ENCODE data around the gene ARL6IP4.

ARL6IP4 gene

DNA sequence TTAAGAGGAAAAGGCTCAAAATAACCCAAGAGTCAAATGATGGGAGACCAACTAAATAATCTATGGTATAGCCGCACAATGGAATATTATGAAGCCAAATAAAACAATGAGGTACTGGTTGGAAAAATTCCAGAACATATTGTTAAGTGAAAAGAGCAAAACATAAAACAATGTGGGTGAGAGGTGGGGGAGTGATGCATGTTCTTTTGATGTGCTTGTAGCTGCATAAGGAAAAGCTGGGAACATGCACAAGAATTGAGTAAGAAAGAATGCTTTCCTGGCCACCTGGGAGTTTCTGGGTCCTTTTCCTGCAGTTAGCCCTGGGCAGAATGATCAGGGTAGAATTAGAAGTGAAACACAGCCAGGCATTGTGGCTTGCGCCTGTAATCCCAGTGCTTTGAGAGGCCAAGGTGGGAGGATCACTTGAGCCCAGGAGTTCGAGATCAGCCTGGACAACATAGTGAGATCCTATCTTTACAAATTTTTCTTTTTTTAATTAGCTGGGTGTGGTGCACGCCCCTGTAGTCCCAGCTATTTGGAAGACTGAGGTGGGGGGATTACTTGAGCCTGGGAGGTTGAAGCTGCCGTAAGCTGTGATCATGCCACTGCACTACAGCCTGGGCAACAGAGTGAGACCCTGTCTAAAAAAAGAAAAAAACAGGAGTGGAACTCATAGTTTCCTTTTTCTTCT lies 22.1 kb upstream of the ARL6IP4 start:
- DNase-seq (ENCODE audit: insufficient read length, low spot score) (no peak), FAIRE-seq (no peak)

DNA sequence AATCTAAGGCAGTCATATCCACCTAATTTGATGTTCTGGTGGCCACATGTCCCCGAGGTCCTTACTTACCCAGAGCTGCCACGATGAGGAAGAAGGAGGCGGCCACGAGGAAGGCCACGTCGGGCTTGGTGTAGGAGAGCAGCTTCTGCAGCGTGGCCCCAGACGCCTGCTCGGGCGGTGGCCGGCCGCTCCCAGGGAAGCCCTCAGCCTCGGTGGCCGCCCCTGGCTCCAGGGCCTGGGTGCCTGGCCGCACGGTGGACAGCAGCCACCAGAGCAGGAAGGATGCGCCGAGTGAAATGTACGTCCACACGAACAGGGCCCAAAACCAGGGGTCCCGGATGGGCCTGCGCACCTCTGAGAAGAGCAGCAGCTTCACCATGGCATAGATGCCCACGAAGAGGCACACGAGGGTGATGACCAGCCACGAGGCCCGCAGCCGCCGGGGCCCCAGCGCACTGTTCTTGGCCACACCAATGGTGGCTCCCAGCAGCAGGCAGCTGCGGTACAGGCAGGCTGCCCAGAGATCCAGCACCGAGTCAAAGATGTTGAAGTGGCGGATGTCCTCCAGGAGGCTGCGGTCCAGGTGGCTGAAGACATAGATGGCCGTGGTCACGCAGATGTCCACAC lies 20.8 kb upstream of the ARL6IP4 start:
- FAIRE-seq, result peak; percentile 38

GRCh38 chr12:122960193-122960569 lies 20.3 kb upstream of the ARL6IP4 start:
- no peak for FAIRE-seq
- DNase-seq (ENCODE audit: insufficient read length, low spot score), result no peak

More for the DNA sequence above, 20.8 kb upstream of the ARL6IP4 start:
- no peak for DNase-seq (ENCODE audit: insufficient read length, low spot score)

DNA sequence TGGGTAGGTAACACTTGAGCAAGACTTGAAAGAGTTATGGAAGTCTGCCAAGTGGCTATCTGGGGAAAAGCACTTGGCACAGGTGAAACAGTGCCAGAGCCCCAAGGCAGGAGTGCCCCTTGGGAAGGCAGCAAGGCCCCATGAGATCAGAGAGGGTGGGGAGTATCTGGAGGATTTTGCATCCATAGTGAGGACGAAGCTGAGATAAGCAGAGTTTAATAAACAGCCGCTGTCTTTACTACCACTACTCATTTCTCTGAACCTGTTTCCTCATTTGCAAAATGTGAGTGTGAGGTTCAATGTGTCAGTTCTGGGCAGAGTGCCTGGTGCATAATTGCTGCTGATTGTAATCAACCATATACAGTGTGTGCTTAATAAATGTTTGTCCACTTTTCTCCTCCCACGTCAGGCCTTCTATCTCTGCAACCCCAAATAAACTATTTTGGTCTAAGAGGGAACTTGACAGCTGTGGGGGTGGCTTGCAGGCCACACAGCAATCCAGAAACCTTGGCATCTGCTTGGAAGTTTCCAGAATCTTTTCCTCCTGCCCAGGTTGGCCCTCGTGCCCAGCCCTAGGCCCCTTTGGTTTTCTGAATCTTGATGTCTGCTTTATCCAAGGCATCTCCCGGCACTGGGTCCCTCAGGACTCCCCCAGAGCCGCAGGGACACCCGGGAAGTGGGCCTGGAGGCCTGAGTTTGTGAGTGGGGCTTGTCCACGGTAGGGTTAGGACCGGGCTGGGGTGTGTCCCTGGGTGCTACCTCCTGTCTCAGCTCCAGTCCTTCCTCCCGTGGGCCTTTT lies 18.8 kb upstream of the ARL6IP4 start:
- DNase-seq (ENCODE audit: insufficient read length, low spot score), result no peak
- no peak for FAIRE-seq

DNA sequence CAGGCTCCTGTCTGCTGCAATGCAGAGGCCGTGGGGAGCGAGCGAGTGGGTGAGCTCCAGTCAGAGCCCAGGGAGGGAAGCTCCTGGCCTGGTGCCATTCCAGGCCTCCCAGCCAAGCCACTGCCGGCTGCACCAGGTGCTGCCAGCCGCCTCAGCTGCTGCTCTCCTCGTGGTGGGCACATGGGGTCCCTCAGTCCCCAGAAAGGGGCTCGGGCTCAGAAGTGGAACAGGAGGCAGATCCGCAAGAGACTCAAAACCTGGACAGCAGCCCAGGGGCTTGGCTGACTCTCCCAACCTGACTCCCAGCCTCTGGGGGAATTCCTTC lies 16.6 kb upstream of the ARL6IP4 start:
- DNase-seq (ENCODE audit: insufficient read length, low spot score) (no peak), FAIRE-seq (no peak)

DNA sequence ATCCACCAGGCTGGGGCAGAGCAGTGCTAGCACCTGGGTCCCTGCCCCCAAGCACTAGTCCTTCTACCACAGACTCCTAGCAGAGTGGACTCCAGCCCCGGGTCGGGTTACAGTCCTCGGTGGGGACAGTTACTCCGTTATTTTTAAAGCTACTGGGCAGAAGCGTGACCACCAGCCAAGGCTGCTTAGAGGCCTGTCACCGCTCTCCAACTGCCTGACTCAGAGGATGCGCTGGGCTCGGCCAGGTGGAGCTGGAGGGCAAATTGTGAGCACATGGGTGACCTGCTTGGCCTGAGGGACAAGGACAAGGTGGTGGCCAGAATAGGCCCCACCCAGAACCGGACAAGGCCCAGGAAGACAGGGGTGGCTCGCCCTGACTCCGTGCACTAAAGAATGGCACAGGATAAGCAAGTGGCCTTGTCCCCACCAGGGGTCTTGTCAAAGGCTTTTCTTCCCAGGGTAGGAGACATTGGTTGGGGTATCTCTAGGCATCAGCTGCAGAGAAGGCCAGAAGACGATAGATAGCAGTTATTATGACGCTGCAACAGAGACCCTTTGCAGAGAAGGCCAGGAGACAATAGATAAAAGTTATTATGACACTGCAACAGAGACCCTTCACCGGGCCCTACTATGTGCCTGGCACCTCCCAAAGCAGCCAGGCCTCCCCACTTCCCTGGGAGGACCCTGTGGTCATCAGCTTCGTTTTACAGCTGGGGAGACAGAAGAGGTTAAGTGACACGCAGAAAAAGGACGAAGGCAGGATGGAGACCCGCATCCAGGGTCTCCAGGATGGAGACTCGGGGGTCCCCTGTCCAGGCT lies 15.8 kb upstream of the ARL6IP4 start:
- FAIRE-seq, result no peak

DNA sequence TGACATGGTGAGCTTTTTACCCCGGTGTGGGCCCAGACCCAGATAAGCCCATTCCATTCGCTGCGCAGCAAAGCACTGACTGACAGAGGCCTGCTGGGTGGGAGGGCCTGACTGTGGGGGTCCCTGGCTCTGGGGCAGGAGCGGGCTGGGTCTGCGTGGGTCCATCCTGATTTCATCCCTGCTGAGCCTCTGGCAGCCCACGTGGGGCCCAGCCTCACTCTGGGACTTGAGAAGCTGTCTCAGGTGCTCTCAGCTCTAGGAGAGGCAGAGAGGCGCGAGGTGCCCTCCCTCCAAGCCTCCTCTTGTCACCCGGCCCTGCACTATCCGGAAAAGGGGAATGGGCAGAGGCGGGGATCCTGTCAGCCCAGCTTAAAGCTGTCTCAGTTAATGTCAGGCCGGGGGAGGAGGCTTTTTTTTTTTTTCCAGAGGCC lies 15.1 kb upstream of the ARL6IP4 start:
- no peak for DNase-seq (ENCODE audit: insufficient read length, low spot score)
- FAIRE-seq, result no peak

More for the DNA sequence above, 15.8 kb upstream of the ARL6IP4 start:
- no peak for DNase-seq (ENCODE audit: insufficient read length, low spot score)

DNA sequence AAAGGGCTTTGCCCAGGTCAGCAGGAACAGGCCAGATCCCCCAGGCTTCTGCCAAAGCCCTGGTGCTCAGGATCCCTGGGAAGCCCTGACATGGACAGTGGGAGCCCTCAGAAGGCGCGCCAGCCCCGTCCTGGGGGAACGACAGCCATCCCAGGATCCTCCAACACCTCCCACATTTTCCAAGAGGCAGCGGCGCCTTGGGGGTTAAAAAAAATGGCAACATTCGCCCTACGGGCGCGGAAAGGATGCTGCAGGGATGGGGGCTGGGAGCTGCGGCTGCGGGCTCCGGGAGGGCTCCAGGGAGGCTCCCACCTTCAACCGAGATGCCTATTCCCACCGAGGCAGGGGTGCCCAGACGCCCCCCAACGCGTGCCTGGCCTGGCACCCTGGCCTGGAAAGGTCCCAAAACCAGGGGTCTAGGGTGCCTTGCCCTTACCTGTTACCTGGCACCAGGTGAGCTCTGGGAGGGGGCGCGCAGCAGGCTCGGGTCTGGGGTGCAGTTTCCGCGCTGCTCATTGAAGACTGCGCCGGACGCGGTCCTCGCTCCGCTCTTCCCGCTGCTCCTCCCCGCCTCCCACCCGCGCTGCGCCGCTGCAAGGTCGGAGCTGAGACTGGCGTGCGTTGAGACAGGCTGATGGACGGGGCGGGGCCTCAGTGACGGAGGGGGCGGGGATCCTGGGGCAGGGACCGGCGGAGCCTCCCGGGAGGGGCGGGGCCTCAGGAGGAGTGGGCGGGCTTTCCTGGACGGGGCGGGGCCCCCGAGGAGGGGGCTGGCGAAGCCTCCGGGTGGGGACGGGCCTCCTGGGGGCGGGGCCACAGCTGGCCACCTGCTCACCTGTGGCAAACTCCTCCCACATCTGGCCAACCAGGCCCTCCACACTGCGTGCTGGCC lies 14.4 kb upstream of the ARL6IP4 start, which contains the start of gene ABCB9:
ABCB9 (minus strand) TSS at position 613 of the 892 bp plus-strand sequence. CDS start 6,228 bp downstream, outside the sequence.
- FAIRE-seq, result peak; percentile 96

DNA sequence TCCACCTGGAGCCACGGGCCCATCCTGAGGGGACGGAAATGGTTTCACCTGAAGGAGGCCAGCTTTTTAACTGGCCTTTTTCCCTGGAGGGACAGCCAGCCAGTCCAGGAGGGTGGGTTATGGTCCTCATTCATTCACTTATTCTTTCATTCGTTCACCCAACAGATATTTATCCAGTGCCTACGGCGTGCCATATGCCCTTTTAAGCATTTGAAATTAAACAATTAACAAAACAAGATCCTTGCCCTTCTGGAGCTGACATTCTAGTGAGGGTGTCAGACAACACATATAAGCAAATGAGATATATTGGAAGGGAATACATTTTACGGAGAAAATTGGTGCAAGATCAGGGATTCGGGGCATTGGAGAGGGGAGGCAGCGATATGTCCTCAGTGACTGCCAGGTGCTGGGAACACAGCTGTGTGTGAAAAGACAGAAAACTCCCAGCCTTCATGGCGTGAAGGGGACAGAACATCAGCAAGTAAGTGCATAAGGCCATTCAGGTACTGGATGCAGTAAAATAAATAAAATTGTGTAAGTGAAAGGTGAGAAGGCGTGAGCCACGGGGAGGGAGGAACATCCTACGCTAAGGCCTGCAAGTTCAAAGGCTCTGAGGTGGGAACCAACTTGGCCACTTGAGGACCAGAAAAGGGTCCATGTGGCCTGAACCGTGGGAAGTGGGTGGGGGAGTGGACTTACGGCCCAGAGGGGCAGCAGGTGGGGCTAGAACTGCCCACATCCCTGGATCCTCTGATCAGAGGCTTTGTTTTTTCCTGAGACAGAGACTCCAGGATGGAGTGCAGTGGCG lies 13.5 kb upstream of the ARL6IP4 start:
- DNase-seq (ENCODE audit: insufficient read length, low spot score) (no peak), FAIRE-seq (no peak)

More for the DNA sequence above, 14.4 kb upstream of the ARL6IP4 start, which contains the start of gene ABCB9:
- peak; percentile 96 for DNase-seq (ENCODE audit: insufficient read length, low spot score)

- DNase-seq (ENCODE audit: insufficient read length, low spot score) (no peak), FAIRE-seq (no peak)
Observed at GRCh38 chr12:122968104-122968503, 12.4 kb upstream of the ARL6IP4 start.

GRCh38 chr12:122969676-122970075 lies 10.8 kb upstream of the ARL6IP4 start:
- DNase-seq (ENCODE audit: insufficient read length, low spot score), result no peak
- FAIRE-seq, result no peak

GRCh38 chr12:122974274-122974891 lies 6.1 kb upstream of the ARL6IP4 start:
- FAIRE-seq, result peak; percentile 81
- DNase-seq (ENCODE audit: insufficient read length, low spot score), result peak; percentile 91

DNA sequence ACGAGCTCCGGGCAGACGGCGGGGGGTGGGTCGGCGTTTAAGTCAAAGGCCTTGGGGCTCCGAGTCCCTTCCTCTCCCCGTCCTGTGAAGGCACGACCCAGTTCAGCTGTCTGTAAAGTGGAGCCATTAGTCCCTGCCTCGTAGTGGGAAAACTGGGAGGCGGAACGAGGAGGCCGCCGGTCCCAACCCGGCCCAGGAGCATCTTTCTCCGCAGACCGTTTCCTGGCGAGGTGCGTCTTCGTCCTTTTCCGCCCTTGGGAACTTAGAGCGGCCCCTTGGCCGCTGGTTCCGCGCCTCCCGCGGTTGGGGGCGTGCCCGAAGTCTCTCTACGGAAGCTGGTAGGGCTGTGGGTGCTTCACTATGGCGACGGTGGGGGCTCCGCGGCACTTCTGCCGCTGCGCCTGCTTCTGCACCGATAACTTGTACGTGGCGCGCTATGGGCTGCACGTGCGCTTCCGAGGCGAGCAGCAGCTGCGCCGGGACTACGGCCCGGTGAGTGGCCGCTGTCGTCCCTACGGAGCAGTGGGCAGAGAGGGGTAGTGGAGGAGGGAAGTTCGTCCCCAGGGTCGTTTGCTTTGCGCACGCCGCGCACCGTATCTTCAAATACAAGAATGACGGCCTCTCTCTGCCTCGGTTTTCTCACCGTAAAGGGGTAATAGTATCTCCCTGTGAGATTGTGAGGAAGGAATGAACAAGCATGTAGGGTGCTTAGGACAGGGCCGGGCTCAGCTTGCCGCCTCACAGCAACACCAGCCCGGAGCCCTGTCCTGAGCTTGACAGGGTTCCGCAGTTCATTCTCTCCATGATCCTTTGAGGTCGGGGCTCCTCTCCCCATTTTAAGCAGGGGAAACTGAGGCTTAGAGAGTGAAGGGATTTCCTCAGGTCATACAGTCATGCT lies 5.3 kb upstream of the ARL6IP4 start, which contains the start of gene OGFOD2:
OGFOD2 (plus strand) TSS at position 353 of the 898 bp plus-strand sequence; CDS start at position 361, 8 bp downstream.
- FAIRE-seq (no peak), DNase-seq (ENCODE audit: insufficient read length, low spot score) (peak; percentile 92)

GRCh38 chr12:122975790-122976647 lies 4.5 kb upstream of the ARL6IP4 start:
- FAIRE-seq (no peak), DNase-seq (ENCODE audit: insufficient read length, low spot score) (no peak)

- FAIRE-seq (no peak), DNase-seq (ENCODE audit: insufficient read length, low spot score) (no peak)
Observed at GRCh38 chr12:122976648-122976975, 3.9 kb upstream of the ARL6IP4 start.

- DNase-seq (ENCODE audit: insufficient read length, low spot score), result no peak
- no peak for FAIRE-seq
Observed at GRCh38 chr12:122977153-122977552, 3.3 kb upstream of the ARL6IP4 start.
